ENCODE data around the gene UVSSA.

Gene UVSSA

GRCh38 chr4:1364748-1365147 is 17.7 kb downstream of the UVSSA start:
- no peak for TF ChIP-seq CTCF (IDR thresholded peaks at IDR 0.05; ENCODE audit: low read depth, low read length, missing control alignments)
- DNase-seq (ENCODE audit: low read depth) = no peak
- H3K4me3 ChIP-seq (ENCODE audit: low read depth, low read length) = no peak overlapping the region
- in situ Hi-C loops (cut with HindIII; ENCODE audit: low sequenced_read_pairs) = no loop called here

- H3K4me3 ChIP-seq (ENCODE audit: low read depth, low read length) = no peak overlapping the region
- DNase-seq (ENCODE audit: low read depth) = no peak
- in situ Hi-C loops (cut with HindIII; ENCODE audit: low sequenced_read_pairs) = no loop called here
- TF ChIP-seq CTCF (IDR thresholded peaks at IDR 0.05; ENCODE audit: low read depth, low read length, missing control alignments) = no peak
Observed at GRCh38 chr4:1365271-1366178, 18.5 kb downstream of the UVSSA start.

GRCh38 chr4:1366371-1367229 is 19.6 kb downstream of the UVSSA start:
- H3K4me3 ChIP-seq (ENCODE audit: low read depth, low read length) = no peak overlapping the region
- DNase-seq (ENCODE audit: low read depth) = no peak
- no peak for TF ChIP-seq CTCF (IDR thresholded peaks at IDR 0.05; ENCODE audit: low read depth, low read length, missing control alignments)
- in situ Hi-C loops (cut with HindIII; ENCODE audit: low sequenced_read_pairs) = no loop called here

- no peak for DNase-seq (ENCODE audit: low read depth)
- no peak for TF ChIP-seq CTCF (IDR thresholded peaks at IDR 0.05; ENCODE audit: low read depth, low read length, missing control alignments)
- in situ Hi-C loops (cut with HindIII; ENCODE audit: low sequenced_read_pairs) = no loop called here
- no peak overlapping the region for H3K4me3 ChIP-seq (ENCODE audit: low read depth, low read length)
Observed at GRCh38 chr4:1367230-1367935, 20.4 kb downstream of the UVSSA start.

- DNase-seq (ENCODE audit: low read depth) = no peak
- in situ Hi-C loops (cut with HindIII; ENCODE audit: low sequenced_read_pairs) = no loop called here
- no peak for TF ChIP-seq CTCF (IDR thresholded peaks at IDR 0.05; ENCODE audit: low read depth, low read length, missing control alignments)
- no peak overlapping the region for H3K4me3 ChIP-seq (ENCODE audit: low read depth, low read length)
Observed at GRCh38 chr4:1367936-1368289, 20.9 kb downstream of the UVSSA start.

GRCh38 chr4:1368421-1369090 is 21.5 kb downstream of the UVSSA start:
- no peak for TF ChIP-seq CTCF (IDR thresholded peaks at IDR 0.05; ENCODE audit: low read depth, low read length, missing control alignments)
- DNase-seq (ENCODE audit: low read depth) = no peak
- in situ Hi-C loops (cut with HindIII; ENCODE audit: low sequenced_read_pairs) = no loop called here
- H3K4me3 ChIP-seq (ENCODE audit: low read depth, low read length) = no peak overlapping the region
